Measurements from ENCODE around the gene DNAJC5. TPM values are rescaled to one million over a fixed set of nuclear protein-coding genes. Genes with fewer than 3 reads are reported as not detected.

Gene DNAJC5
- total and polyA plus RNA-seq, 2 of the 8 experiments (the other 6 are each of a cell fraction or from before 2014, with no cell fraction given), result 19.2 to 31.2 TPM

- peaks cover 10 to 15% of the 10 kb centered on the region in 2 experiments for H4K20me1 ChIP-seq (replicated peaks in 1 of 2; ENCODE audit: control insufficient read depth in 1 of 2, insufficient read depth in 2 of 2, low read length in 2 of 2)
- no peak overlapping the region for H3K27ac ChIP-seq (ENCODE audit: low read depth, low read length)
- ChIA-PET POLR2A (ENCODE audit: partially characterized antibody) (interaction anchor here (1.2 to 4.4 kb wide), 3 partner anchors 28 to 84 kb away, joined by 3 to 23 read pairs (median 3); partner anchors contain the start of gene TPD52L2), CTCF (ENCODE audit: partially characterized antibody) (interaction anchor here (0.8 to 4.5 kb wide), 7 partner anchors 11 to 110 kb away, joined by 3 to 12 read pairs (median 8); partner anchors contain the start of gene UCKL1)
- peak overlapping the region; percentile 51 to 85 (median 56); a peak in 7 of 8 replicates for H3K4me3 ChIP-seq (ENCODE audit: extremely low read depth in 1 of 4, insufficient read depth in 2 of 4, low read depth in 3 of 4, low read length in 4 of 4)
- H3K23me2 ChIP-seq (ENCODE audit: low read depth, low read length), result peaks cover 3% of the 10 kb centered on the region; the same call in 1 of the 2 replicates
- no peak for TF ChIP-seq SP1 (IDR thresholded peaks at IDR 0.05; ENCODE audit: low read depth, low read length)
- TF ChIP-seq CBX5 (IDR thresholded peaks at IDR 0.05; ENCODE audit: low read depth, low read length), result no peak
- TF ChIP-seq CEBPB (IDR thresholded peaks at IDR 0.05; ENCODE audit: low read depth, low read length), result no peak
- no peak for TF ChIP-seq RXRA (IDR thresholded peaks at IDR 0.05; ENCODE audit: insufficient read depth, low read depth, low read length)
- H3K56ac ChIP-seq (replicated peaks; ENCODE audit: insufficient read length, low read depth, low read length), result no peak overlapping the region
- H3K79me1 ChIP-seq (ENCODE audit: low read depth, low read length), result peaks cover 18% of the 10 kb centered on the region; the same call in 1 of the 2 replicates
- no peak overlapping the region for H2AK5ac ChIP-seq (ENCODE audit: low read depth, low read length)
- H4K91ac ChIP-seq (replicated peaks; ENCODE audit: insufficient read length, low read length), result no peak overlapping the region
- peak overlapping the region; percentile 33 to 68 for H3K4me2 ChIP-seq (ENCODE audit: insufficient read depth in 1 of 2, low read depth in 2 of 2, low read length in 2 of 2)
- no peak overlapping the region for H2AFZ ChIP-seq (ENCODE audit: low read length)
- no peak overlapping the region for H2BK15ac ChIP-seq (ENCODE audit: low read length)
- H2BK20ac ChIP-seq (ENCODE audit: low read length), result no peak overlapping the region
- peaks cover 3 to 42% of the 10 kb centered on the region in 2 experiments; a peak in 2 of 4 replicates for H3K79me2 ChIP-seq (ENCODE audit: control insufficient read depth in 1 of 2, insufficient read depth in 2 of 2, low read length in 2 of 2)
- no peak overlapping the region for H4K5ac ChIP-seq (ENCODE audit: insufficient read length, low read depth, low read length)
- H3K36me3 ChIP-seq (ENCODE audit: control insufficient read depth in 2 of 4, insufficient read depth in 4 of 4, low read length in 3 of 4), result peaks cover 0 to 3% (median 0%) of the 10 kb centered on the region in 4 experiments; a peak in 1 of 8 replicates
- 49% methylated on average over 5 of the region's 5 CpGs; no CpG with 5 or more reads in 1 of the 2 experiments for WGBS, 2 experiments (ENCODE audit: extremely low coverage in 1 of 2, insufficient coverage in 1 of 2, insufficient read length in 1 of 2, insufficient replicate concordance in 2 of 2, low coverage in 1 of 2, low lambda C conversion rate in 2 of 2, missing lambda C conversion rate in 1 of 2)
- H3K4me1 ChIP-seq (replicated peaks in 1 of 4; ENCODE audit: control insufficient read depth in 3 of 4, insufficient read depth in 4 of 4, low read length in 3 of 4), result peaks cover 0 to 6% (median 4%) of the 10 kb centered on the region in 4 experiments; a peak in 4 of 7 replicates
- peak overlapping the region in 2 of 4 experiments; percentile 12 to 41; a peak in 3 of 7 replicates for H3K9ac ChIP-seq (replicated peaks in 1 of 4; ENCODE audit: extremely low read depth in 1 of 4, low read depth in 3 of 4, low read length in 3 of 4)
- no peak overlapping the region for H3K23ac ChIP-seq (ENCODE audit: insufficient read length)
- no peaks in the 10 kb centered on the region for H3K27me3 ChIP-seq (replicated peaks in 1 of 4; ENCODE audit: control insufficient read depth in 3 of 4, extremely low read depth in 1 of 4, insufficient read depth in 3 of 4, low read length in 3 of 4)
- H4K8ac ChIP-seq (ENCODE audit: extremely low read depth, insufficient read depth, low read length), result no peak overlapping the region
- no peak overlapping the region for H2BK5ac ChIP-seq (ENCODE audit: low read depth, low read length)
- no peak overlapping the region for H3K18ac ChIP-seq (ENCODE audit: extremely low read depth, low read length)
- no peak overlapping the region for H2BK120ac ChIP-seq (replicated peaks; ENCODE audit: low read depth, low read length)
- no peak overlapping the region for H3K14ac ChIP-seq (ENCODE audit: insufficient read length)
- no peak overlapping the region for H3K4ac ChIP-seq (replicated peaks; ENCODE audit: insufficient read length, low read depth, low read length)
- DNase-seq (ENCODE audit: low read depth in 1 of 2, low spot score in 2 of 2) (no peak), FAIRE-seq (no peak)
- H2BK12ac ChIP-seq (ENCODE audit: low read depth, low read length), result no peak overlapping the region
- H3K9me3 ChIP-seq (ENCODE audit: insufficient read depth in 2 of 2, low read depth in 1 of 2, low read length in 1 of 2), result no peaks in the 10 kb centered on the region
These were observed 982 bp downstream of the DNAJC5 start for GRCh38 chr20:63895952-63896263.

Measured in H1 (cell line).